GM10266 (cell line): ENCODE results near the gene SNAPC2.

Experiments used
- DNase-seq: peaks from one replicate; pipeline ENCODE4 v3.0.0; 2012; ENCODE audit errors: extremely low spot score
- CTCF ChIP-seq: IDR thresholded peaks from 2 replicates; pipeline ENCODE4 v1.5.1; 2012; ENCODE audit warnings: mild to moderate bottlenecking, low read depth; ENCODE audit not compliant: control insufficient read depth, insufficient read depth; ENCODE audit errors: missing control alignments

SNAPC2 gene

GRCh38 chr19:7874076-7874896 is 45.9 kb upstream of the SNAPC2 start, which contains the start of gene PRR36:
Gene PRR36 (minus strand): TSS chr19:7874390. CDS start chr19:7873689, 701 bp downstream.
- no peak for DNase-seq
- TF ChIP-seq CTCF = no peak

GRCh38 chr19:7874897-7875273 is 45.3 kb upstream of the SNAPC2 start:
- TF ChIP-seq CTCF = no peak
- DNase-seq = no peak

DNA sequence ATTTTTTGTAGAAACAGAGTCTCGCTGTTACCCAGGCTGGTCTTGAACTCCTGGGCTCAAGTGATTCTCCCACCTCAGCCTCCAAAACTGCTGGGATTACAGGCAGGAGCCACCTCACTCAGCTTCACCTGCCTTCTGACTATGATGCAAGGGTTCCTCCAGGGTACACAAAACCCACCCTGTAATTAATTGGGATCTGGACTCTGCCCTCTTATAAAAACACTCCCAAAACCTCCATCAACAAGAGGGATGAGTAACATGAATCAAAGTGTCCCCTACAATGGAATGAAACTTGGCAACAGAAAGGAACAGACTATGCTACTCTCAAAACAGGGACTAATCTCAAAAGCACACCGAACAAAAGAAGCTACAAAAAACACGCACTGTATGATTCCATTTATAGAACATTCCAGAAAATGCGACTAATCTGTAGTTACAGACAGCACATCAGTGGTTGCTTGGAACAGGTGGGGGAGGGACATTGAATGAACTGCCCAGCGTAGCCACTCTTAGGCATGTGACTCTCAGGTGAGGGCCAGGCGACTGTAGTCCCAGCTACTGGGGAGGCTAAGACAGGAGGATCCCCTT is 42.8 kb upstream of the SNAPC2 start:
- no peak for DNase-seq
- no peak for TF ChIP-seq CTCF

DNA sequence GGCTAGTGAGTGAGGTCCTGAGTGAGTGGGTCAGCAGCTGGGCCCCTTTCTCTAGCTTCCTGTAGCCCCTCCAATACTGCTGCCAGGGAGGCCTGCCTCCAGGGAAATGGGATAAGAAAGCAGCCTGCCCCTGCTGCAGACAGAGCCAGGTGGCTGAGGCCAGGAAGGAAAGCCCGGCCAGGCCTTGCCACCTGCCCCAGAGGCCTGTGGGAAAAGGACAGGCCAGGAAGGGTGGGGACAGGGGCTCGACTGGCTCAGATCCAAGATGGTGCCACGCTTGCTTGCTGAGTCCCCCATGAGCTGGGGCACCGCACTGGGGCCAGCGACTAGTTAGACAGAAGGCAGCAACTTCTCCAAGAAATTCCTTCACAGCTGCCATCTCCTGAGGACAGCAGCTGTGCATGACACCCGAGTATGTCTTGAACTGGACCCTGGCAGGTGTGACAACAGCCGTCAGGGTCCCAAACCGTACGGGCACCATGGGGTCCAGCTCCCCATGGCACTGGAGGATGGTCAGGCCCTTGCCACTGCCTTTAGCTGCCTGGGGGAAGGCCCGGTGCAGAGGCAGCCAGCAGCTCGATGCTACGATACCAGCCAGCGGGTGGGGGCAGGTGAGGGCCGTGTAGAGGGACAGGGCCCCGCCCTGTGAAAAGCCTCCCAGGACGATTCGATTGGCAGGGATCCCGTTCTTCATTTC is 40.9 kb upstream of the SNAPC2 start:
- no peak for DNase-seq
- TF ChIP-seq CTCF = no peak

- TF ChIP-seq CTCF = no peak
- DNase-seq = no peak
These were observed 40.3 kb upstream of the SNAPC2 start for GRCh38 chr19:7879836-7880235.

GRCh38 chr19:7881910-7882309 is 38.2 kb upstream of the SNAPC2 start:
- no peak for TF ChIP-seq CTCF
- DNase-seq = no peak

DNA sequence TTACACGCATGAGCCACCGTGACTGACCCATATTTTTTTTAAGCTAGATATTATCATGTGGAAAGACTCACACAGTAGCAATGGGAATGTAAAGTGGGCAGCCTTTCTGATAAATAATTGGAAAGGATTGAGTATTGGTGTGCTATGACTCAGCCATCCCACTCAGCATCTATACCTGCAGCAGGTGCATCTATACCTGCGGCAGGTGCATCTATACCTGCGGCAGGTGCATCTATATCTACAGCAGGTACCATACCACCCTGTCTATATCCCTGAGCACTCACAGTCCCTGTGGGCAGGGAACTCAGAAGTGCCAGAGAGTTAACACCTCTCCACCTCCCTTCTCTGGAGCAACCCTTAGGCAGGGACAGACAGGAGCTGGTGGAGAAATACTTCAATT is 37.0 kb upstream of the SNAPC2 start:
- TF ChIP-seq CTCF = no peak
- DNase-seq = no peak
